ENCODE results near the gene FTSJ3. TPM values are rescaled to one million over a fixed set of nuclear protein-coding genes. Genes with fewer than 3 reads are reported as not detected.

Gene FTSJ3
- total RNA-seq, 1 experiment from 2014 or later = 82.4 TPM

GRCh38 chr17:63822537-63822936 lies 4.9 kb downstream of the FTSJ3 start:
- peaks cover 76% of the 10 kb centered on the region for H3K36me3 ChIP-seq (ENCODE audit: low read depth, low read length)
- H3K4me2 ChIP-seq (ENCODE audit: low read length) = no peak overlapping the region
- ATAC-seq = no peak
- H3K4me3 ChIP-seq (ENCODE audit: low read length) = no peak overlapping the region
- no peak overlapping the region for H3K9ac ChIP-seq (ENCODE audit: low read length)
- H3K9me2 ChIP-seq (replicated peaks; ENCODE audit: low read length) = no peaks in the 10 kb centered on the region
- 0 out of 2 replicates have a peak, but pooled peaks cover 14% of the 10 kb centered on the region for H4K20me1 ChIP-seq (ENCODE audit: low read length)
- DNase-seq = no peak
- H3F3A ChIP-seq (ENCODE audit: low read length, unreplicated experiment) = peaks cover 6% of the 10 kb centered on the region
- H3K4me1 ChIP-seq (ENCODE audit: insufficient read depth, low read length) = peaks cover 9% of the 10 kb centered on the region
- no peaks in the 10 kb centered on the region for H3K9me3 ChIP-seq (ENCODE audit: low read length)
- H3K27ac ChIP-seq (ENCODE audit: low read length) = no peak overlapping the region
- intact Hi-C loops (cut with micrococcal nuclease) = no loop called here
- H2AFZ ChIP-seq (ENCODE audit: low read length) = no peak overlapping the region
- TF ChIP-seq EZH2 (IDR thresholded peaks at IDR 0.05; ENCODE audit: low read length, unreplicated experiment) = no peak
- ChIA-PET POLR2A (ENCODE audit: unreplicated experiment) (no interaction called here), CTCF (no interaction called here)
- H3K79me2 ChIP-seq (ENCODE audit: low read length) = peaks cover 42% of the 10 kb centered on the region
- H3K27me3 ChIP-seq (ENCODE audit: low read length) = no peaks in the 10 kb centered on the region
- no TSS peak for BruUV-seq (replicated peaks)

- intact Hi-C loops (cut with micrococcal nuclease) = no loop called here
- peaks cover 39% of the 10 kb centered on the region for H3K79me2 ChIP-seq (ENCODE audit: low read length)
- ATAC-seq = no peak
- H3K36me3 ChIP-seq (ENCODE audit: low read depth, low read length) = peaks cover 83% of the 10 kb centered on the region
- H3K4me1 ChIP-seq (ENCODE audit: insufficient read depth, low read length) = peaks cover 9% of the 10 kb centered on the region
- H3K9ac ChIP-seq (ENCODE audit: low read length) = no peak overlapping the region
- BruUV-seq (replicated peaks) = no TSS peak
- no peaks in the 10 kb centered on the region for H3K9me2 ChIP-seq (replicated peaks; ENCODE audit: low read length)
- H3K27ac ChIP-seq (ENCODE audit: low read length) = no peak overlapping the region
- H3F3A ChIP-seq (ENCODE audit: low read length, unreplicated experiment) = peaks cover 6% of the 10 kb centered on the region
- H3K9me3 ChIP-seq (ENCODE audit: low read length) = no peaks in the 10 kb centered on the region
- POLR2A ChIA-PET (ENCODE audit: unreplicated experiment) = no interaction called here
- H3K4me3 ChIP-seq (ENCODE audit: low read length) = no peak overlapping the region
- H3K4me2 ChIP-seq (ENCODE audit: low read length) = no peak overlapping the region
- no peak for TF ChIP-seq EZH2phosphoT487 (IDR thresholded peaks at IDR 0.05; ENCODE audit: borderline replicate concordance, low read length)
- TF ChIP-seq CTCF (conservative IDR thresholded peaks at IDR 0.05; ENCODE audit: low read depth, low read length) = no peak
- TF ChIP-seq EZH2 (IDR thresholded peaks at IDR 0.05; ENCODE audit: low read length, unreplicated experiment) = no peak
- H3K27me3 ChIP-seq (ENCODE audit: low read length) = no peaks in the 10 kb centered on the region
- CTCF ChIA-PET = no interaction called here
- 0 out of 2 replicates have a peak, but pooled peaks cover 16% of the 10 kb centered on the region for H4K20me1 ChIP-seq (ENCODE audit: low read length)
- no peak overlapping the region for H2AFZ ChIP-seq (ENCODE audit: low read length)
- DNase-seq = no peak
These were observed 5.7 kb downstream of the FTSJ3 start for GRCh38 chr17:63821804-63822203.

- Histone ChIP-seq H3K4me2 (ENCODE audit: low read length) (no peak overlapping the region), H2AFZ (ENCODE audit: low read length) (no peak overlapping the region), H3K79me2 (ENCODE audit: low read length) (peaks cover 32% of the 10 kb centered on the region), H3K27me3 (ENCODE audit: low read length) (no peaks in the 10 kb centered on the region), H3K9ac (ENCODE audit: low read length) (no peak overlapping the region), H3K36me3 (ENCODE audit: low read depth, low read length) (peaks cover 91% of the 10 kb centered on the region), H3F3A (ENCODE audit: low read length, unreplicated experiment) (peaks cover 12% of the 10 kb centered on the region), H3K4me3 (ENCODE audit: low read length) (no peak overlapping the region), H3K27ac (ENCODE audit: low read length) (no peak overlapping the region), H4K20me1 (ENCODE audit: low read length) (0 out of 2 replicates have a peak, but pooled peaks cover 14% of the 10 kb centered on the region), H3K9me2 (replicated peaks; ENCODE audit: low read length) (no peaks in the 10 kb centered on the region), H3K9me3 (ENCODE audit: low read length) (no peaks in the 10 kb centered on the region), H3K4me1 (ENCODE audit: insufficient read depth, low read length) (peaks cover 9% of the 10 kb centered on the region)
- intact Hi-C loops (cut with micrococcal nuclease) = no loop called here
- POLR2A ChIA-PET (ENCODE audit: unreplicated experiment) = no interaction called here
- no TSS peak for BruUV-seq (replicated peaks)
- CTCF ChIA-PET = no interaction called here
- TF ChIP-seq EZH2 (IDR thresholded peaks at IDR 0.05; ENCODE audit: low read length, unreplicated experiment) (no peak), CTCF (conservative IDR thresholded peaks at IDR 0.05; ENCODE audit: low read depth, low read length) (no peak), EZH2phosphoT487 (IDR thresholded peaks at IDR 0.05; ENCODE audit: borderline replicate concordance, low read length) (no peak)
- DNase-seq (no peak), ATAC-seq (no peak)
These were observed 6.4 kb downstream of the FTSJ3 start for GRCh38 chr17:63820963-63821561.

Measured in PC-3 (cell line).